Subcutaneous adipose tissue (tissue), 4 donors: ENCODE data around the gene YTHDC1. TPM values are rescaled to one million over a fixed set of nuclear protein-coding genes. Genes with fewer than 3 reads are reported as not detected.

Experiments used
- total RNA-seq, 4 donors: library from RNA; depleted of rRNA; stranded (reverse); fragments of >200 nt; gene quantifications; one replicate each; pipeline ENCODE4 v1.1.0, GENCODE V29; 2016
- TF ChIP-seq, protein P1 (sequence below): fragments of 450-650 bp; IDR thresholded peaks from one replicate; pipeline ENCODE4 v1.5.1; 2016; ENCODE audit warnings: low read depth, mild to moderate bottlenecking, control low read depth, antibody characterized with exemption, moderate library complexity

Gene YTHDC1
- total RNA-seq, 4 donors from 2014 or later = 58.8 to 80.3 (median 74.5) TPM

DNA sequence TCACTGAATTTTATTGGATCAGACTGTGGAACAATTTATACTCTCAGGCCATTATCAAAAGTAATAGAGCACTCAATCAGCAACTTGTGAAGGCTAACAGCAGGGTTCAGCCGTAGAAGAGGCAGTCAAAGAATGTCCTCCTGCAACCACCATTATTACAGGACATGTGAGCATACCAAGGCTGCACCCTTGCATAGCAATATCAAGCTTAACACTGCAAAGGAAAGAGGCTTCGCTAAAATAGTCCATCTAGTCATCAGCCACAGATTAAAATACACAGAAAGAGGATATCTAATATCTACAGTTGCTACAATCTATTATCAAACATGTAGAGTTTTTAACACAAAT lies 61.5 kb downstream of the YTHDC1 start:
- TF ChIP-seq, protein P1, sequence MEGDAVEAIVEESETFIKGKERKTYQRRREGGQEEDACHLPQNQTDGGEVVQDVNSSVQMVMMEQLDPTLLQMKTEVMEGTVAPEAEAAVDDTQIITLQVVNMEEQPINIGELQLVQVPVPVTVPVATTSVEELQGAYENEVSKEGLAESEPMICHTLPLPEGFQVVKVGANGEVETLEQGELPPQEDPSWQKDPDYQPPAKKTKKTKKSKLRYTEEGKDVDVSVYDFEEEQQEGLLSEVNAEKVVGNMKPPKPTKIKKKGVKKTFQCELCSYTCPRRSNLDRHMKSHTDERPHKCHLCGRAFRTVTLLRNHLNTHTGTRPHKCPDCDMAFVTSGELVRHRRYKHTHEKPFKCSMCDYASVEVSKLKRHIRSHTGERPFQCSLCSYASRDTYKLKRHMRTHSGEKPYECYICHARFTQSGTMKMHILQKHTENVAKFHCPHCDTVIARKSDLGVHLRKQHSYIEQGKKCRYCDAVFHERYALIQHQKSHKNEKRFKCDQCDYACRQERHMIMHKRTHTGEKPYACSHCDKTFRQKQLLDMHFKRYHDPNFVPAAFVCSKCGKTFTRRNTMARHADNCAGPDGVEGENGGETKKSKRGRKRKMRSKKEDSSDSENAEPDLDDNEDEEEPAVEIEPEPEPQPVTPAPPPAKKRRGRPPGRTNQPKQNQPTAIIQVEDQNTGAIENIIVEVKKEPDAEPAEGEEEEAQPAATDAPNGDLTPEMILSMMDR = no peak

DNA sequence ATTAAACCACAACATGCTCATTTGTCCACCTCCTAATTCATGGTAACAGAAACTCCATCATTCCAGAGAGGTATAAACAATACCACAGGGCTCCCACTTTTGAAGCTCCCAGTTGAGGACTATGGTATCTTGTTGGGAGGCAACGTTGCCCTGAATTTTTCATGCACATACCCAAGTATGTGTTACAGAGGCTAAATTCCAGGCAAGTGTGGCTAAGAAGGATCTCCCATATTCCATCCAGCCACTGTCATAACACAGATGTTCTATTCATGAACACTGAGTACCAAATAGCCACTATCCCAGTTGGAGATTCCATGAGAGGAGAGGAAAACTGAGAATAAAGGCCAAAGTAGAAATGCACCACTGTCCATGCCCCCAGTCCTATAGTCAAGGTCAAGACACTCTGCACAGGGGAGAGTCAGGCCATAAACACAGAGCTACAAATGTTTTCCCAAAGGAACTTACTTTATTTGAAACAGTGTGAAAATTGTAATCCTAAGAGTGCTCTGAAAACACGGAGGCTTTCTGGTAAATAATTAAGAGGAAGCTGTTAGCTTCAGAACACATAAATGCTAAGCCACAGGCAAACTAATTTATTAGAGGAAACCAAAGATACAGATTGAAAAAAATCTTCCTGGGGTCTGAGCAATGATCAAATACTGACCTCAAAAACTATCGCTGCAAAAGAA lies 62.0 kb downstream of the YTHDC1 start:
- TF ChIP-seq, protein P1 = no peak

DNA sequence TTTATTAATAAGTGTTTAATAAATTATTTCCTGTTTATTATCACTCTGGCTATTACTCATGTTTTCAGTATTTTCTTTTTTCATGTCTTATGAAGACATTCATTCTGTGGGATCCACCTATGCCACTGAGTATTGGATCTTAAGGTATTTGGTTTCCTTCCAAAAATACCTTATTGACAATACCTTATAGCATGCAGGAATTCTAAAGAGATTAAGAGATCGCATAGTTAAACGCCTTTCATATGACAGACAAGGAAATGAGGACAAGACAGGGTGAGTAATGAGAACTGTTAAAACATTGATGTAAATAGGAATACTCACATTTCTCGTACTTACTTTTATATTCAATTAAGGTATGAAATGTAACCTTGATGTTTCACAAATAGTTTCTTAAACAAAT lies 66.2 kb downstream of the YTHDC1 start:
- TF ChIP-seq, protein P1 = no peak

DNA sequence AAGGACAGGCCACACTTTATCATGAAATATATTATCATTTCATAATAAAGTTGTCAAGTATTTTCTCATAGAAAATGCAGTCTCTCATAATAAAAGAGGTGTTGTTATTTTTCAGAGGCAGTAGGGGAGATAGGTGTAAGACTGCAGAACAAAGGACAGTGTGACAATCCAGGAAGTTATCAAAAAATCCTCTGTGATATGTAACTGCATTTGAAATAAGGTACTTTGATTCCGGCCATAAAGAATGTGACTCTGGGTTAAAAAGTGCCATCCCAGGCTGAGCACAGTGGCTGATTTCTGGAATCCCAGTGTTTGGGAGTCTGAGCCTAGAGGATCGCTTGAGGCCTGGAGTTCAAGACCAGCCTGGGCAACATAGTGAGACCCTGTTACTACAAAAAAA lies 66.8 kb downstream of the YTHDC1 start:
- TF ChIP-seq, protein P1 = no peak

DNA sequence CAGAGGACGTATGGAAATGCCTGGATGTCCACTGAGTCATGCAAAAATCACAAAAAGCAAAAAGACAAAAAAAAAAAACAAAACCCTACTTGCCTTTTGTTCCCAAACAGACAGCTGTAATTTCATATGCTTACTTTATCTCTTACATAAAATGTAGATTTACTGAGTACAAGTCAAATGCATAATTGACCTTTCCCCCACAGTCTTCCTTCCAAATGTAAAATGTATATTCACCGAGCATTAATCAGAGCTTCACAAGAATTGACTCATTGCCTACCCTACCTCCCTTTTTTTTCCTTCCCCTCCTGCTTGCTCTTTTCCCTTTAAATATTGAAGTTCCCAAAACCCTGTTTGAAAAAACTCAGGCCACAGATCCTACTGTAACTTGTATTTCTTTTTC lies 71.9 kb downstream of the YTHDC1 start:
- TF ChIP-seq, protein P1 = no peak

DNA sequence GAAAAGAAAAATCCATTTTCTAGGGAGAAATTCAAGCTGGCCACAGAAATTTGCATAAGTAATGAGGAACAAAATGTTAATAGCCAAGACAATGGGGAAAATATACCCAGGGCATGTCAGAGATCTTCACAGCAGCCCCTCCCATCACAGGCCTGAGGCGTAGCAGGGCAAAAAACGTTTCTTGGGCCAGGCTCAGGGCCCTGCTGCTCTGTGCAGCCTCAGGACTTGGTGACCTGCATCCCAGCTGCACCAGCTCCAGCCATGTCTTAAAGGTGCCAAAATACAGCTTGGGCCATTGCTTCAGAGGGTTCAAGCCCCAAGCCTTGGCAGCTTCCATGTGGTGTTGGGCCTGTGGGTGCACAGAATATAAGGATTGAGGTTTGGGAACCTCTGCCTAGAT lies 72.3 kb downstream of the YTHDC1 start:
- TF ChIP-seq, protein P1 = no peak

DNA sequence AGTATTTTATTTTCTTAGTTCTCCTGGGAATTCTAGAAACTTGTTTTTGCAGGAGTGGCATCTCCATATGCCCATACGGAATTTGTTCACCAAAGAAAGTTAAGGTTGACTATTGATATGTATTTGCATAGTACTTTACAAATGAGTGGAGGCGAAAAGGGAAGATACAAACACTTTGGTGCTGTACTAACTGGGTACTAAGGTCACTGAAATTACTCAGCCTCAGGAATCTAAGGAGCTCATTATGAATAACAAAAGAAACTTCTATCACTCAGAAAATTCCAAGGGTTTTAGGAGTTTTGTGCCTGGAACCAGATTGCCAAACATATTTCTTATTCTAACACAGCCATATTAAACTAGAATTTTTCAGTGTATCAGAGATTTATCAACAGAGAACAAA lies 77.0 kb downstream of the YTHDC1 start:
- TF ChIP-seq, protein P1 = no peak
